Measurements from ENCODE around the gene CAPN3.

The CAPN3 gene

DNA sequence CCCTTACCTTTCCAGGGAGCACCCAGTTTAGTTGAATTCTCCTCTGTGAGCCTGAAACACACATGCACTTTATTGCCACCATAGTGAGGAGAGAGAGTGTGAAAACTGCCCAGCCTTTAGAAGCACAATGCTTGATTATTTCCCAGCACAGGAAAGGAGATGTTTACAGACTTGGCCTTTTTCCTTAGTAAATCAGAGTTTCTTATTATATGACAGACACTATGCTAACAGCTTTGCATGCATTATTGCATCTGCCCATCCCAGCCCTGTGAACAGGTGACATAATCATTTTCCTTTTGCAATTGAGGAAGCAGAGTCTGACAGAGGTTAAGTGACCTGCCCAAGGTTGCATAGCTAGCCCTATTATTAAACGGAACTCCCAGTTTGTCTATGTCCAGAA, 36.5 kb downstream of the CAPN3 start:
- no peak for DNase-seq (ENCODE audit: low spot score)

GRCh38 chr15:42401544-42402454, 42.5 kb downstream of the CAPN3 start:
- no peak for DNase-seq (ENCODE audit: low spot score)

DNA sequence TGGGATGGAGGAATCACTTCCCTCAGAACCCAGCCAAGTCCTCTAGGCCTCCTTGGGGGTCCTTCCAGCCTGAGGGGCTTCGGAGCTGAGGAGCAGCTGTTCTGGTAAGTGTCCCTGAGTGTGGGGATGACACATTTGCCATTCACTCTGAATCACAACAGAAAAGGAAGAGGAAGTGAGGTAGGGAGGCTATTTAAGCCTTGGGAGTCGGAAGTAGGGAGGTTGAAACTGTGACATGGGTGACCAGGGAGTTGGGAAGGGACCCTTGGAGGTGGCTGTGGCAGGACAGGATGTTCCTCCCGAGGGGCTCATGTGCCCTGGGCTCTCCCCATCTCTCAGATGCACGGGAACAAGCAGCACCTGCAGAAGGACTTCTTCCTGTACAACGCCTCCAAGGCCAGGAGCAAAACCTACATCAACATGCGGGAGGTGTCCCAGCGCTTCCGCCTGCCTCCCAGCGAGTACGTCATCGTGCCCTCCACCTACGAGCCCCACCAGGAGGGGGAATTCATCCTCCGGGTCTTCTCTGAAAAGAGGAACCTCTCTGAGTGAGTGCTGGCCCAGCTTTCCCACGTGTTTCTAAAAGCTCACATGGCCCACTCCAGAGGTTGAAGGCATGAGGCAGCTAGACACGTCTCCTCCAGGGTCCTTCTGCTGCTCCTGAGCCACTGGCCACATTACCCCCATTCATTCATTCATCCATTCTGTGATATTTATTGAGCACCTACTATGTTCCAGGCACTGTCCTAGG, 43.3 kb downstream of the CAPN3 start:
- DNase-seq (ENCODE audit: low spot score), result no peak

DNA sequence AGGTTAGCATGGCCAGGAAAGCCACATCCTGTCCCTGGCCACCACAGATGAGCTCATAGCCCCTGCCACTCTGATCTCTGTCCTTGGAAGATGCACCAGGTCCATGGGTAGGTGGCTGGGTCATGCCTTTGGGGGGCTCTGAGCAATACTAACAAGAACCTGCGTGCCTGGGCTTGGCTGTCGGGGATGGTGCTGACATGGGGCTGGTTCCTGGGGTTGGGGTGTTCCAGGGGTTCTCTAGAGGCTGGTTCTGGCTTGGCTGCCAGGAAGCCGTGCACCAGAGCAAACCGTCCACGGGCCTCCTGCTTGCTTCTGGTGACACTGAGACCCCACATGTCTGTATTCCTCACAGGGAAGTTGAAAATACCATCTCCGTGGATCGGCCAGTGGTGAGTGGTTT, 44.1 kb downstream of the CAPN3 start:
- DNase-seq (ENCODE audit: low spot score), result no peak

DNA sequence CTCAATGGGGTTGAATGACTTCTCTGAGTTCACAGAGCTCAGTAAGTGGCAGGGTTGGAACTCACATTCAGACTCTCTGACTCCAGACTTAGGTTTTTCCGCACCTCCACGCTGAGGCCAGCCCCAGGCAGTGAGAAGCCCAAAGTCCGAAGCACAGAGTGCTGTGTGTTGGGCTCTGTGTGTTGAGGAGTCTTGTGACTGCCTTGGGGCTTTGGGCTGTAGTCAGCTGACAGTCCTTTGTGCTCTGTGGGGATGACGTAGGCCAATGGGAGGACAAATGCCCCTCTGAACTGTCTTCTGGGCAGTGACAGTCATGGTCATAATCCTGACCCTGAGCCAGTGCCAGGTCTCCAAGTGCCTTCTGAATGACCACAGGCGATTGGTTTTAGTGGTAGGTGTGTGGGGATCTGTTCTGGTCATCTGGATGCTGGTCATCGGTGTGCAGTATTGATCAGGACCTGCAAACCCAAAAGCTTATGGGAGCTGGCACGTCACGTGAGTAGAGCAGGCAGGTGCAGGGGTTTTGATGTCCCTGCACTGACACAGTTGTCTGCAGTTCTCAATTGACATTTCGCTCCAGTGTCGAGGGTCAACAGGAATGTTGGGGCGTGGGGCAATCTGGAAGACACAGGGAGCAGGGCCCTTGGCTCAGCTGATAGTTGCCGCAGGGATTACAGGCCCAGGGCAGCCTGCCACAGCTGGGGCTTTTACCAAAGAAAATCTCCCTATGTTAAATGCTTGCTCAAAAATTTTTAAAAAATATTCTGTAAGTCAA, 45.3 kb downstream of the CAPN3 start:
- no peak for DNase-seq (ENCODE audit: low spot score)

- no peak for DNase-seq (ENCODE audit: low spot score)
Observed at GRCh38 chr15:42405863-42406482, 46.7 kb downstream of the CAPN3 start.

- DNase-seq (ENCODE audit: low spot score), result no peak
Observed at GRCh38 chr15:42408178-42408577, 48.9 kb downstream of the CAPN3 start.

DNA sequence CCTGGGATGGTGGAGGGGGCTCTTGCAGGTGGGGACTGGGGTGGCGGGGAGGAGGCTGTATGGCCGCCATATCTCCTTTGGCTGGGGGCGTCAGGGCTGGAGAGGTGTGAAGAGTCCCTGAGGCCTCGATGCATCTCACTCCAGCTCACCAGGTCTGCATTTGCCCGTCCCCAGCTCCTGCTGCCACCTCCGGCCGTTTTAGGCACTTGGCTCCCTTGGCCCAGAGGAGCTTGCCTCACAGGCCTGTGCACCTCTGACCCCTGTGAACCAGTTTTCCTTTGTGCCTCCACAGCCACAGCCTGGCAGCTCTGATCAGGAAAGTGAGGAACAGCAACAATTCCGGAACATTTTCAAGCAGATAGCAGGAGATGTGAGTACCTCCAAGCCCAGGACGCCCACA, 49.7 kb downstream of the CAPN3 start:
- no peak for DNase-seq (ENCODE audit: low spot score)

DNA sequence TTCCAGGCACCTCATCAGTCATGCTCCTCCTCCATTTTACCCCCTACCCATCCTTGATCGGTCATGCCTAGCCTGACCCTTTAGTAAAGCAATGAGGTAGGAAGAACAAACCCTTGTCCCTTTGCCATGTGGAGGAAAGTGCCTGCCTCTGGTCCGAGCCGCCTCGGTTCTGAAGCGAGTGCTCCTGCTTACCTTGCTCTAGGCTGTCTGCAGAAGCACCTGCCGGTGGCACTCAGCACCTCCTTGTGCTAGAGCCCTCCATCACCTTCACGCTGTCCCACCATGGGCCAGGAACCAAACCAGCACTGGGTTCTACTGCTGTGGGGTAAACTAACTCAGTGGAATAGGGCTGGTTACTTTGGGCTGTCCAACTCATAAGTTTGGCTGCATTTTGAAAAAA, 52.6 kb downstream of the CAPN3 start:
- no peak for DNase-seq (ENCODE audit: low spot score)

- no peak for DNase-seq (ENCODE audit: low spot score)
Observed at GRCh38 chr15:42413920-42414319, 54.6 kb downstream of the CAPN3 start.

DNA sequence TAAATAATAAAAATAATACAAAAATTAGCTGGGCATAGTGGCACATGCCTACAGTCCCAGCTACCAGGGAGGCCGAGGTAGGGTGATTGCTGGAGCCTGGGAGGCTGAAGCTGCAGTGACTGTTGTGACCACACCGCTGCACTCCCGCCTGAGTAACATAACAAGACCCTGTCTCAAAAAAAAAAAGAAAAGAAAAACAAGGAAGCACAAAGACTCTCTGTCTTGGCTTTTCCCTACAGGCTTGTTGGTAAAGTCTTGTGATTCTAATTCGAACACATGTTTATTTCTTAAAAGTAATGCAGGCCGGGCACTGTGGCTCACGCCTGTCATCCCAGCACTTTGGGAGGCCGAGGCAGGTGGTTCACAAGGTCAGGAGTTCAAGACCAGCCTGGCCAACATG, 60.1 kb downstream of the CAPN3 start:
- DNase-seq (ENCODE audit: low spot score), result no peak

- no peak for DNase-seq (ENCODE audit: low spot score)
Observed at GRCh38 chr15:42421376-42421775, 62.1 kb downstream of the CAPN3 start.

- DNase-seq (ENCODE audit: low spot score), result no peak
Observed at GRCh38 chr15:42427429-42428223, 68.3 kb downstream of the CAPN3 start.

GRCh38 chr15:42444415-42445063, 85.2 kb downstream of the CAPN3 start:
- no peak for DNase-seq (ENCODE audit: low spot score)

GRCh38 chr15:42445551-42445950, 86.2 kb downstream of the CAPN3 start:
- DNase-seq (ENCODE audit: low spot score), result no peak

DNA sequence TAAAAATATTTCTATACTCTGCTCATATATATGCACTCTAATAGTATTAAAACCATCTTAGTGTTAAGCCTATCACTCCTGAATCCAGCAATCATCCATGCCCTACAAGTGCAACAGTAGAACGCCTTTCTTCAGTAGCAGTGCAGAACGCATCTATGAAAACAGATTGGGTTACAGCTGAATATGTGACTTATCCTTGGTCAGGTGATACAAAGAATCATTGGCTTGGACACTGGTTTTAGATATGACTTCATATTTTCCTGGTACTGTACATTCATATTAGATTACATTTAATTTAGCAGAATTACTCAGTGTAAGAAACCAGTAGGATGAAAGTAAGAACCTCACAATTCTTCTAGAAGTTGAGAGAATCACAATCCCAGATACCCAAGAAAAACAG, 88.3 kb downstream of the CAPN3 start:
- DNase-seq (ENCODE audit: low spot score), result no peak

DNA sequence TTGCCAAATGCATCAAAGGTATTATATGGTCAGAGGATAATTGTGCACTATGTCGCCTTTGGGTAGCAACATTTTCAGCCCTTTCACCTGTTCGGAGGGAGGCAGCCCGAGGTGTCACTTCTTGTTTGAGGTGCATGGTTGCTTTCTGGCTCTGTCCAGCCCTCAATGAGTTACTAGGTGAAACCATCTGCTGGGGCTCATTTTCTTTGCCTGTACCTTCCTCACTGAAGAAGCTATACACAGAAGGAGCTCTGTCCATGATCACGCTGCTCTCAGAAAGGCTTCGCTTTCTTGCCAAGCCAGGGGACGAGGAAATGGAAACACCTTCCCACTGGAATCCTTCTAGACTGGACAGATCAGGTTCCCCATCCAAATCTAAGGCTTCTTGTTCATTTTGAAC, 89.0 kb downstream of the CAPN3 start:
- DNase-seq (ENCODE audit: low spot score), result no peak

- DNase-seq (ENCODE audit: low spot score), result no peak
Observed at GRCh38 chr15:42449770-42450424, 90.6 kb downstream of the CAPN3 start.

DNA sequence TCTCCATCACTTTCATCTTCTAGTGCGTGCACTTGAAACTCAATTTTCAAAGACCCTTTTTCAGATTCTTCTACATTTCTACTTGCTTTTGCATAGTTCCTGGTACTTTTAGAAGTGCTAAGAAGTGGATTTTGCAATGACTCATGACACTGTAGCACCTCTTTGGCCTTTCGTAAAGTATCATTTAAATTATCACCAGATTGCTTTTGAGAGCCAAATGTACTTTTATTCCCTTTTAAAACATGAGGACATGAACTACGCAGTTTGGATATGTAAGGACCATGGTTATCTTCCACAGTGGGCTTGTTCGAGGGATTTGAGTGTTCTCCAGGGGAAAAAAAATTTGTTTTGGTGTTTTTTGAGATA, 91.1 kb downstream of the CAPN3 start:
- no peak for DNase-seq (ENCODE audit: low spot score)

GRCh38 chr15:42453826-42454225, 94.5 kb downstream of the CAPN3 start:
- no peak for DNase-seq (ENCODE audit: low spot score)
